GM12873 (cell line): ENCODE measurements around the gene ZDHHC3.

ENCODE experiments used
- CTCF ChIP-seq: IDR thresholded peaks from 2 replicates; pipeline ENCODE4 v1.5.1; 2012; ENCODE audit warnings: low read depth, mild to moderate bottlenecking, moderate library complexity, low read length, control low read depth; ENCODE audit not compliant: insufficient read depth; ENCODE audit errors: missing control alignments

The ZDHHC3 gene

GRCh38 chr3:44976002-44976815, at the start of gene ZDHHC3, which contains the start of gene EXOSC7:
Gene ZDHHC3 (minus strand): TSS chr3:44976174. CDS start chr3:44959436, 16,738 bp downstream.
Gene EXOSC7 (plus strand): TSS chr3:44976244. CDS start chr3:44976278, 34 bp downstream.
- TF ChIP-seq CTCF: no peak

GRCh38 chr3:45024542-45025255, 48.7 kb upstream of the ZDHHC3 start:
- no peak for TF ChIP-seq CTCF

GRCh38 chr3:45023675-45024074, 47.7 kb upstream of the ZDHHC3 start:
- TF ChIP-seq CTCF: no peak

GRCh38 chr3:45021524-45022297, 45.7 kb upstream of the ZDHHC3 start:
- TF ChIP-seq CTCF: no peak

GRCh38 chr3:45020534-45020933, 44.6 kb upstream of the ZDHHC3 start:
- TF ChIP-seq CTCF: no peak

GRCh38 chr3:45017821-45018220, 41.8 kb upstream of the ZDHHC3 start:
- no peak for TF ChIP-seq CTCF

- no peak for TF ChIP-seq CTCF
Measured at GRCh38 chr3:45016916-45017315, 40.9 kb upstream of the ZDHHC3 start.
